OCI-LY3 (cell line): ENCODE results near the gene FGGY.

ENCODE experiments used
- H2AFZ ChIP-seq: fragments of 200-600, 300-600 bp; shearing (Covaris generic); 2 replicates; pipeline ENCODE4 v1.6.0; 2014; ENCODE audit warnings: antibody characterized with exemption, low read depth, low read length
- H3K27ac ChIP-seq: fragments of 200-600, 300-600 bp; sonication (generic); 2 replicates; pipeline ENCODE4 v1.5.1; 2014; ENCODE audit warnings: mild to moderate bottlenecking, low read length, moderate library complexity, mixed read lengths
- H3K27me3 ChIP-seq: fragments of 200-600, 300-600 bp; sonication (generic); 2 replicates; pipeline ENCODE4 v1.6.1; 2014; ENCODE audit warnings: low read depth, low read length, mixed read lengths
- H3K36me3 ChIP-seq: fragments of 200-600, 300-600 bp; sonication (generic); replicated peaks from 2 replicates; pipeline ENCODE3; 2014; ENCODE audit warnings: low read depth, low read length, mixed read lengths
- H3K4me1 ChIP-seq: fragments of 300-600, 200-600 bp; sonication (generic); 2 replicates; pipeline ENCODE4 v1.6.1; 2014; ENCODE audit warnings: low read length, mixed read lengths
- H3K4me2 ChIP-seq: fragments of 200-600, 300-600 bp; sonication (generic); 2 replicates; pipeline ENCODE4 v1.6.1; 2014; ENCODE audit warnings: low read length, mixed read lengths
- H3K4me3 ChIP-seq: fragments of 300-600, 200-600 bp; sonication (generic); 2 replicates; pipeline ENCODE4 v1.5.1; 2014; ENCODE audit warnings: antibody characterized with exemption, mild to moderate bottlenecking, low read length, moderate library complexity
- H3K79me2 ChIP-seq: fragments of 300-600, 200-600 bp; shearing (Covaris generic); 2 replicates; pipeline ENCODE4 v1.6.1; 2014; ENCODE audit warnings: mild to moderate bottlenecking, low read length, mixed read lengths
- H3K9ac ChIP-seq: fragments of 300-600, 200-600 bp; shearing (Covaris generic); 2 replicates; pipeline ENCODE4 v1.6.0; 2014; ENCODE audit warnings: mild to moderate bottlenecking, low read length, moderate library complexity
- H3K9me3 ChIP-seq: fragments of 200-600, 300-600 bp; shearing (Covaris generic); 2 replicates; pipeline ENCODE4 v1.6.1; 2014; ENCODE audit warnings: low read length, mixed read lengths; ENCODE audit not compliant: insufficient read depth
- H4K20me1 ChIP-seq: fragments of 200-600, 300-600 bp; sonication (generic); 2 replicates; pipeline ENCODE4 v1.6.1; 2016; ENCODE audit warnings: low read length, mixed read lengths; ENCODE audit not compliant: insufficient read depth
- CTCF ChIP-seq: fragments of 200-600, 300-600 bp; sonication (generic); IDR thresholded peaks from 2 replicates; pipeline ENCODE4 v1.5.1; 2014; ENCODE audit warnings: antibody characterized with exemption, low read length, low read depth
- EZH2phosphoT487 ChIP-seq: fragments of 200-600 bp; shearing (Covaris generic); IDR thresholded peaks from 2 replicates; pipeline ENCODE4 v1.6.1; 2018; ENCODE audit warnings: antibody characterized with exemption, mixed run types, low read depth

FGGY gene

DNA sequence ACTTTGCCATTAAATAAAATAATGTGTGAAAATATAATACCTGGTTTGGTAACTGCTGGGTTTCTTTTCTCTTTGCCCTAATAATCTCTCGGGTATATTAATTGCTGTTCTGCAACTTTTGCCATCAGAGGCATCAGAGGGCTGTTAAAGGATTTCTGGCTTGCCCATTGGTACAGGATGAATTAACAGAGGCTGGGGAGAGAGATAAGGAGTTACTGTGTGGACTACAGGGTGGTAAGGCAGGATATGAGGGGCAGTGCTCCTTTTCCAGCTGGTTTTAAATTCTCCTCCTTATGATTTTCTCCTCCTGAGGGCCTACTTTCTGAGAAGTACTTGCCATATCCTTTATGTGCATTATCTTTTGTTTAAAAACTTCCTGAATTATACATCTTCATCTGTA lies 48.3 kb downstream of the FGGY start:
- Histone ChIP-seq H3K36me3 (no peaks in the 10 kb centered on the region), H3K27me3 (no peaks in the 10 kb centered on the region), H3K4me1 (no peaks in the 10 kb centered on the region), H3K27ac (no peak overlapping the region), H4K20me1 (no peaks in the 10 kb centered on the region), H3K4me3 (no peak overlapping the region), H2AFZ (no peak overlapping the region), H3K79me2 (no peaks in the 10 kb centered on the region), H3K4me2 (no peak overlapping the region), H3K9ac (no peak overlapping the region), H3K9me3 (no peaks in the 10 kb centered on the region)
- no peak for TF ChIP-seq CTCF
- no peak for TF ChIP-seq EZH2phosphoT487

- Histone ChIP-seq H3K4me1 (peaks cover 5% of the 10 kb centered on the region), H3K4me2 (no peak overlapping the region), H3K9ac (no peak overlapping the region), H2AFZ (no peak overlapping the region), H3K27ac (no peak overlapping the region), H3K36me3 (no peaks in the 10 kb centered on the region), H3K4me3 (no peak overlapping the region), H3K9me3 (no peaks in the 10 kb centered on the region), H3K79me2 (no peaks in the 10 kb centered on the region), H3K27me3 (no peaks in the 10 kb centered on the region), H4K20me1 (no peaks in the 10 kb centered on the region)
- no peak for TF ChIP-seq CTCF
- TF ChIP-seq EZH2phosphoT487 = no peak
These were observed 49.5 kb downstream of the FGGY start for GRCh38 chr1:59346429-59346828.

GRCh38 chr1:59349101-59349500 lies 52.2 kb downstream of the FGGY start:
- no peak for TF ChIP-seq EZH2phosphoT487
- TF ChIP-seq CTCF = no peak
- Histone ChIP-seq H3K36me3 (no peaks in the 10 kb centered on the region), H3K79me2 (no peaks in the 10 kb centered on the region), H3K27me3 (no peaks in the 10 kb centered on the region), H3K4me2 (no peak overlapping the region), H3K4me1 (peaks cover 6% of the 10 kb centered on the region), H3K27ac (no peak overlapping the region), H2AFZ (no peak overlapping the region), H4K20me1 (no peaks in the 10 kb centered on the region), H3K4me3 (no peak overlapping the region), H3K9ac (no peak overlapping the region), H3K9me3 (no peaks in the 10 kb centered on the region)

GRCh38 chr1:59350521-59350920 lies 53.6 kb downstream of the FGGY start:
- H3K27ac ChIP-seq = no peak overlapping the region
- no peaks in the 10 kb centered on the region for H3K36me3 ChIP-seq
- no peaks in the 10 kb centered on the region for H3K9me3 ChIP-seq
- no peaks in the 10 kb centered on the region for H3K79me2 ChIP-seq
- TF ChIP-seq EZH2phosphoT487 (no peak), CTCF (no peak)
- H3K27me3 ChIP-seq = no peaks in the 10 kb centered on the region
- H3K4me1 ChIP-seq = peaks cover 16% of the 10 kb centered on the region
- H4K20me1 ChIP-seq = no peaks in the 10 kb centered on the region
- no peak overlapping the region for H2AFZ ChIP-seq
- H3K4me2 ChIP-seq = no peak overlapping the region
- H3K9ac ChIP-seq = no peak overlapping the region
- H3K4me3 ChIP-seq = no peak overlapping the region
